NCI-H82 treated with DMSO at 0.1 percent for 48 hours (cell line): ENCODE measurements around the gene GRAMD4.

Source experiments
- DNase-seq: peaks from one replicate; lab custom pipeline; 2025; ENCODE audit not compliant: unreplicated experiment; lab: John Stamatoyannopoulos, UW

Gene GRAMD4

GRCh38 chr22:46708766-46709330 lies 88.7 kb downstream of the GRAMD4 start:
- DNase-seq = no peak

- DNase-seq = no peak
Measured at GRCh38 chr22:46710806-46711205, 90.6 kb downstream of the GRAMD4 start.

GRCh38 chr22:46712288-46712687 lies 92.1 kb downstream of the GRAMD4 start:
- DNase-seq = no peak

- DNase-seq = no peak
Measured at GRCh38 chr22:46714550-46714949, 94.4 kb downstream of the GRAMD4 start.

GRCh38 chr22:46719921-46720320 lies 99.7 kb downstream of the GRAMD4 start:
- DNase-seq = no peak

GRCh38 chr22:46721501-46722085 lies 101.4 kb downstream of the GRAMD4 start:
- DNase-seq = no peak

GRCh38 chr22:46723882-46724281 lies 103.7 kb downstream of the GRAMD4 start:
- DNase-seq = no peak

- no peak for DNase-seq
Measured at GRCh38 chr22:46725096-46725495, 104.9 kb downstream of the GRAMD4 start.

- DNase-seq = no peak
Measured at GRCh38 chr22:46726066-46726985, 106.1 kb downstream of the GRAMD4 start.

- DNase-seq = no peak
Measured at GRCh38 chr22:46726986-46727317, 106.8 kb downstream of the GRAMD4 start.

- DNase-seq = no peak
Measured at GRCh38 chr22:46727813-46728364, 107.7 kb downstream of the GRAMD4 start.

GRCh38 chr22:46728470-46728869 lies 108.3 kb downstream of the GRAMD4 start:
- DNase-seq = no peak
